HG03439 (cell line): Measurements from ENCODE around the gene LMX1A.
A peak's percentile ranks its signal among the peaks of the same experiment; 100 is the strongest.

Experiments
- ATAC-seq: cut with Tn5 transposase; IDR thresholded peaks from one replicate; pipeline ENCODE4 v1.9.1; 2021; ENCODE audit warnings: mild to moderate bottlenecking, moderate library complexity; ENCODE audit not compliant: unreplicated experiment

Gene LMX1A

DNA sequence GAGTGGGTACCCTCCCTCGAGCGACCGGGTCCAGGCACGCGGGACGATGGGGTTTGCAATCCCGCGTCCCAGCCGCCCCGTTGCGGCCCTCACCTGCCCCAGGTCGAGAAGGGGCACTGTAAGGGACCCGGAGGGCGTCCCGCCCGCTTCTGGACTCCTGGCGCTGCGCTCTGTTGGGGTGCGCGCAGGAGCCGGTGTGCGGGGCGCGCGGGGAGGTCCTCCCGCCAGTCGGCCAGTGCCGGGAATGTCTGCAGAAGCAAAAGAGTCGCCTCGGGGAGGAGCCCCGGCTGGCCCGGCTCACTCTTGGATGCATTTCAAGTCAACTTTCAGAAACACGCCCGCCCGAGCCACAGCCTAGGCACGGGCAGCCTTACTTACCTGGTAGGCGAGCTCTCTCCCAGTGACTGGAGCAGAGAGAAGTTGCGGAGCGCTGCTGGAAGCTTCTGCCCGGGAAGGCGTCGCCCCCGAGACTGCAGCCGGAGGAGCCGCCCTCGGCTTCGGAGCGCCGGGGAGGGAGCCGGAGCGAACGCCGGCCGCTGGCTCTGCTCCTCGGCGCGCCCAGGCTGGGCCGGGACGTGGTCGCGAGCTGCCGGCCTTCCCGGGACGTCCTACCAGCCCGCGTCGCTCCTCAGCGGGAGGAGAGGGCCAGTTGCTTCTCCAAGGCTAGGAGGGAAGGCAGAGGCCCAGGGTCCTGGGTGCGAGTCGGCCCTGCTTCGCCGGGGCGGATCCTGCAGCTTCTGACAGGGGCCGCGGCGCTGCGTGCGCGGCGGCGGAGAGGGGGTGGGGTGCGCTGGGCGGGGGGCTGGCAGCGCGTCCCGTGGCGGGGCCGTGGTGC, at the start of gene LMX1A:
TSS of gene LMX1A (minus strand) at position 739 of the 835 bp plus-strand sequence. CDS start 1,156 bp downstream, outside the sequence.
- ATAC-seq = no peak

DNA sequence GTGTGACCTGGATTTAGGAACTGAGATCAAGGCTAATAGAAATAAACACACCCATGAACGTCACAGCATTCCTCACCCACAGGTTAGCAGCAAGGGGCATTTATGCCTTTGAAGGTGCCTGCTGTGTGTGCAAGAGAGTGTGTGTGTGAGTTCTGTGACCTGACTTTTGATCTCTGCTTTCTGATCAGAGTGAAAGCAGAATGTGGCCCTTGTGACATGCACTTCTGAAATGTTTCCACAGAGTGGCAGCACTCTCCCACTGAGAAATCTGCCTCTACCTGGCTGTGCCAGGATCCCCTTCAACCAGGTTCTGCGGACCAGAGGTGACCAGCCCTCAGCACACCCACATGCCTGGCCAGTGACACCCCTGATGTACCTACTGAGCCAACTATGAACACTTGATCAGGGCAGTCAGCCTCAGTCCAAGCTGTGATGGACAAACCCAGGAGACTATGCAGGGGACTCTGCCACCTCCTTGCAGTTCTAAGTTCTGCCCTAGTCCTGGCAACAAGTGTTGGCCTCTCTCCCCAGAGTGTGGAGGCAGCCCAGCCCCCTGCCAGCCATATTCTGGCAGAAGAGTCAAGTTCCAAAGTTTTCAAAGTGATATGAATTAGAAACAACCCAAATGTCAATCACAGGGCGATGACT, 47.4 kb upstream of the LMX1A start:
- ATAC-seq = peak; percentile 50

DNA sequence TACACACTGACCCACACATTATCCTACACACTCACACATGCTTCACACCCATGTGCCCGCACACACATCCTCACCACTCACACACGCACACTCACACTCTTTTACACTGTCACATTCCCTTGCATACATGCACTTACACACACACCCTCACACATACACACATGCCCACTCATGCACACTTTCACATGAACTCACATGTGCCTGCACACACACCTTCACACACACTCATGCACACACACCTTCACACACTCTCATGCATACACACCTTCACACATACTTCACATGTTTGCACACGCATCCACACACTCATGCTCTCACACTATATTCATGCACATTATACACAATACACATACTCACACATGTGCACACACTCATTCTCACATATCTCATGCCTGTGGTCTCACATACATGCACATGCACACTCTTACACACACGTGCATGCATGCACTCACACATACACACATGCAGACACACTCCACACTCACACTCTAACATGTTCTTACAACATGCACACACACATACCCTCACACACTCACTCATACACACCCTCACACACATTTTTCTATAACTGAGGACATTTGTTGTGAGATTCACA, 46.1 kb upstream of the LMX1A start:
- no peak for ATAC-seq

DNA sequence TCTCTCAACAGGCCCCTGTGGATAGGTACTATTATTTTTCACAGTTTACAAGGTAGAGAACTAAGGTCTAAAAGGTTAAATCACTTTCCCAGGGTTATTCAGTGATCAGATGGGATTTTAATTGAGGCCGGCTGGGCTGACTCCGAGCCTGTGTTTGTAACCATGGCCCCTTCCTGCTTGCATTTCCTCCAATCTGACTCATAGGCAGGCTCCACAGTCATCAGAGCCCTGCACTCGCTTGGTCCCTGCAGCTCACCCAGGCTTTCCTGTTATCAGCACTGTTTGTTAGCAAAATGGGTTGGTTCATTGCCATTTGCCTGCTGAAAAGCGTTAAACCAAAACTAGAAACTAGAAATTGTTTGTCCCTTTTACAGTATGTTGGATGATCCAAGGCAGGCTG, 41.4 kb upstream of the LMX1A start:
- no peak for ATAC-seq

DNA sequence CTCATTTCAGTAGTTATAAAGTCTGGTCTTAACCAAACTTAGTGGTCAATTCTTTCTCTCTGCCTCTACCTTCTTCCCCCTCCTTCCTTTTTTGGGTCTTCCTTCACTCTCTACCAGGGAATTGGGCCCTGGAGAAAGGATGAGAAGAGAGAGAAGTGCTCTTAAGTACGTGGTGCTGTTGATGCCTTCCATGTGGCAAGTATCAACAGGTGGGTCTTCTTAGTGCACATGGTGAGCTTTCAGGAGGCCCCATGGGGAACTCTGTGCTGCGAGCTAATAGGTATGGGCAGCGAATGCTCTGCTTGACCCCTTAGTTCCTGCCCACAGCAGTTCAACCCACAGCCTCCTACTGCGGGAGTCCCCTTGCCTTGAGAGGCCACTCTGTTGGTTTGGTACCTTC, 39.4 kb upstream of the LMX1A start:
- no peak for ATAC-seq

DNA sequence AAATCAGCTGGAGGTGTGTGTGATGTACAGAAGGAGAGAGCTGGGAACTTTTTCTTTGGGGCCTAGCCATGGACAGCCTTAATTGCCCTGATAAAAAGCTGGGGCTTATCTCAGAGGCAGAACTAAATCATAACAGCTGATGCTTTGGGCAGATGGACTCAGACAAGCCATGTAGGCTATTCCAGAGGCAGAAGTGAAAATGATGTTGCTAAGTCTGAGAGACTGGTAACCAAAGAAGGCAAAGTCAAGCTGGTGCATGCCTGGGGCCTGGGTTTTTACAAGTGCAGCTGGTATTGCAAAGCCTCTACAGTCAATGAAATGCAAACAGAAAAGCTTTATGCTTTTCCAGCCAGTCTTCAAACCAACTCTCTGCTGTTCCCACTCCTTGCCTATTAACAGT, 39.0 kb upstream of the LMX1A start:
- no peak for ATAC-seq

DNA sequence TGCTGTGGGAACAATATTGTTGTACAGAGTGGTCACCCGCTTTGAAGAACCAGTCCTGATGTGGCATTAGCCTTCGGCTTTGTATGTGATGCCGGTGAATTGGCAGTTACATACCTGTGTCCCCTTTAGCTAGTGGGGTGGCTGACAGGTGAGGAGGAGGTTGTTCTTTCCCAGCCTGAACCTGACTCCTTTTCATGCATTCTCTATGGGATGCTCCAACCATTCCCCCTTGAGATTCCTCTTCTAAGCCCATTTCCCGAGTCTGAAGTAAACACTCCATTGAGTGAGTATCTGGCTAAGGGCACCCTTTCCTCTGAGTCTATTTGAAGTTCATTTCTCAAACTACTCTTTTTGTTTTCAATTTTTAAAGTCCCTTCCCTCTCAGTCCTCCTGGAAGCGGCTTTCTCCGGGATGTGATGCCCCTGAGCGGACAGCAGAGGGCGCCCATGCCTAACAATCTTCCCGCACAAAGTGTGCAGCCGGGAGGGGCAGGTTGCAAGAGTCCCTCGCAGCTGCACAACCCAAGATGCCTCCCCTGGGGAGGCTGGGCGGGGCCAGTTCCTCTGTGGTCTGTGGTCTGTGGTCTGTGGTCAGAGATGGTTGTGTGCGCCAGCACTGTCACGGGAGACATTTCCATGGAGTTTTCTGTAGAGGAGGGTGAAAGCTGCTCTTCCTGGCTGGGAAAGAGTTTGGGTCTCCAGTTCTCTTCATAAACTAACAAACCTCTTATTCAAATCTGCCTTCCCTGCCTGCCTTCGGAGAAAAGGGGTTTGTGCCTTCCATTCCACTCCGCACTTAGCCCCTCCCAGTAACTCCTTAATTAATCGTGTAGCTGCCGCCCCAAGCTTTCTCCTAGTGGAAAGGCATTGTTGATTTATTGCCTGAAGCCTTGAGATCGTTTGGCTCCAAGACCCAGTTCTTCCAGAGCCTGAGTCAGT, 36.4 kb upstream of the LMX1A start:
- peak; percentile 96 for ATAC-seq

DNA sequence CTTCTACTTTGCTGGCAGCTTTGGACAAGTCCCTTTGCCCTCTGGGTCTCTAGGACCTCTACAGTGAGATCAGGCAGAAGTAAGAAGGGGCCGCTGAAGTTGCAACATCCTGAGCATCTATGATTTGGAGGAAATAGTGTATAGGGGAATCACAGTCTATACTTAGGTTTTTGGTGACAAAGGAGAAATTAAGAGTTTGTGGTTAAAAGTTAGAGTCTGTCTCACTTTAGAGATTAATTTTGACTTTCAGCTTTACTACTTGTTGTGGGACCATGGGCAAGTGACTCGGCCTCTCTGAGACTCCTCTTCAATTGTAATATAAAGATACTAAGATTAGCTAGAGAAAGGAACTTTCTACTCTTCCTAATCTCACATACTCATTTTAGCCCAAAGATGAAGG, 33.1 kb upstream of the LMX1A start:
- no peak for ATAC-seq

DNA sequence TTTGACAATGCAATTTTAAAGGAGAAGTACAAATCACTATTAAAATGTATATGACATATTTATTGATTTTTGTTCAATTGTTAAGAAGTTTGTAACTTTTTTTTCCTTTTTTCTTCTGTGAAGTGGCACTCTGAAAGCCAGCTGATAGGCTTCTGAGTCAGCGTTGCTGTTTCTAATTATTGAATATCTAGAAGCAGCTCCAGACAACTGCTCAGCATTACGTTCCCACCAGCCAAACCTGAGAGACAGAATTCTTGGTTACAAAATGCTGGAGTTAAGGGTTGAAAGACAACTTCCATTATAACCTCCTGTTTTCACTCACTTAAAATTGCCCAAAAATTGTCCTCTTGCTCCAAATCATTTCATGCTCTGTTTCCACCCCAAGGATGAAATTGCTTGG, 31.4 kb upstream of the LMX1A start:
- ATAC-seq = no peak

DNA sequence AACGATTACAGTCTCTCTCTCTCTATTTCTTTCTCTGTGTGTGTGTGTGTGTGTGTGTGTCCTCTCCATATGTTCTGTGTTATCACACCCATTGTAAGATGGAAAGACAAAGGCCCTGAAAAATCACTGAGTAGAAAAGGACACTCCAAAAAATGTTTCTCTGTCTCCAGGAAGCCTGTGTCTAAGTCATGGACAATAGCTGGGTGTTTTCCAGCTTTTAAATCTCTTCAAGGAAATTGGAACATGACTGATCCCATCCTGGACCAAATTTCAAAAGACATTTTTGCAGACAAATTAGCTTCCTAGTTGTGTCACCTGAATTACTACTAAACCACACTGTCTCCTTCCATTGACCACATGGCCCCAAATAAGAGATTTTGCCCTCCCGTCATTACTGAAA, 31.0 kb upstream of the LMX1A start:
- ATAC-seq = no peak

DNA sequence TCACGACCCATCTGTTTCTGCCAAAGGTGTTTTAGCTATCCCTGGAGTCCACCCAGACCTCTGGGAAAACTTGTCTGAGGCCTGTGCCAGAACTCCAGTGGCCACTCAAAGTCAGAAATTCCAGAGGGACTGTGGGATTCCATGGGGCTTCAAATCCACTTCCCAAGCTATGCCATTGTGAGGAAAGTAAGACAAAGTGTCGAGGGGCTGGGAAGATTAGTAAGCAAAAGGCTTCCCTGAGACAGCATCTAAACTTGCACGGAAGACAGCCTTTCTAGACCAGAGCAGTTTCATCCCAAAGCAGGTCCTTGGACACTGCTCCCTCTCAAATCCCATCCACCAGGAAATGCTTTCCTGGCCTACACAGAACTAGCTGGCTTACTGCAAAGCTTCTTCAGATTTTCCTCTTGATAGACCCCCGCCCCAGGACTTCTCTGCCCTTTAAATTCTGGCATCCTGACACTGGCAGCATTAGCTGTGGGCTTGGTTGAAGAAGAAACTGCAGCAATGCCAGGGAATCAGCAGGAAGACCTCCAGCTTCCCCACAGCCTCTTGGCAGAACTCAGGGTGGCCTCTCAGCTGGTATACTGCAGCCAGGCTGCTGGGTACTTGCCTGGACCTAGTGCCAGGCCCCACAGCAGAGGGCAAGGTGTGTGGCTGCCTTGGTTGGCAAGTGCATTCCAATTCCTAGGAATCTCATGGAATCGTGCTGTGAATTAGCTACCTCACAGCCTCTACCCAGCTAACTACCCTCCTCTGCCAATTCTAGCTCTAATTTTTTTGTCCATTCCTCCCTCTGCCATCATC, 27.3 kb upstream of the LMX1A start:
- no peak for ATAC-seq

DNA sequence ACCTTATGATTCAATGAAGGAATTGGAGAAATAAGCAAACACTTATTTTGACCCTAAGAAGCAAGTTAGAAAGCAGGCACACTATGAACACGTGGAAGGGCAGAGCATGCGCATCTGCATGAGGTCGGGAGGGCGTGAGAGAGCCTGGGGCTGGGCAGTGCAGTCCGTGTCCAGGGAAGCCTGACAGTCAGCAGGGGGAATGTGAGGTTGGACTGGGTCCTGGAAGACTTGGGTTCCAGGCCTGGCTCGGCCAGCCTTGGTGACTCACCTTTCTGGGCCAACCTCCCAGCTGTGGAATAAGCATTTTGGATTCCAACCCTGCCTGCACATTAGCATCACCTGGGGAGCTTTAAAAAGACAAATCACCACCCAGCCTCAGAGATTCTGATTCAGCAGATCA, 26.6 kb upstream of the LMX1A start:
- no peak for ATAC-seq

DNA sequence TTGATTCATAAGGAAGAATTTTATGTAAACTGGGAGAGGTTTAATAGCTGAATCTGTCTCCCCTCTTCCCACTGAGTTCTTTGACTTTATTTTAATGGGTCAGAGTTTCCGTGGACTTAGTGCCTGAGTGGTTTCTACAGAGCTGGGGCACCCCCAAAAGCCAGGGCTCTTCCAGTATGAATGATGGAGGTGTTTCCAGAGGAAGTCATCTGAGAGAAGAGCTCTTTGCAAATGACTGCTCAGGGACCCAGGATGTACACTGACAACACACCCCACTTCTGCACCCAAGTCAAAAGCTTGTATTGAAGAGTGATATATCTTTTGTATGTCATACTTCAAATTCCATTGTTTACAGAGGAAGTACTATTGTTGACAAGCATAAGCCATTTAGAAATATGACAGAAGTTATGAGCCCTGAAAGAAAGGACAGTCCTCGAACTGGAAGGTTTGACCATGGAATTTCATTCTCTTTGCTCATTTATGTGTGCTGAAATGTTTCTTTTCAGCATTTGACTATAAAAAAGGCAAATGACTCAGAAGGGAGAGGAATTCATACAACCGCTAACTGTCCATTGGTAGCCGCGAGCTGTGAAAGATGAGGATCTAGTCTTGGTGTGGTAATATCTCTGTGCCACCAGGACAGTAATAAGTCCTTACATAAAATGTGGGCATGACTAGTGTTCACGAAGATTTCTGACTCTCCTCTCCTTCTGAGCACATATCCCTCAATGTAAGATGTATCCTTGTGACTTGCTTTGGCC, 25.4 kb upstream of the LMX1A start:
- no peak for ATAC-seq

DNA sequence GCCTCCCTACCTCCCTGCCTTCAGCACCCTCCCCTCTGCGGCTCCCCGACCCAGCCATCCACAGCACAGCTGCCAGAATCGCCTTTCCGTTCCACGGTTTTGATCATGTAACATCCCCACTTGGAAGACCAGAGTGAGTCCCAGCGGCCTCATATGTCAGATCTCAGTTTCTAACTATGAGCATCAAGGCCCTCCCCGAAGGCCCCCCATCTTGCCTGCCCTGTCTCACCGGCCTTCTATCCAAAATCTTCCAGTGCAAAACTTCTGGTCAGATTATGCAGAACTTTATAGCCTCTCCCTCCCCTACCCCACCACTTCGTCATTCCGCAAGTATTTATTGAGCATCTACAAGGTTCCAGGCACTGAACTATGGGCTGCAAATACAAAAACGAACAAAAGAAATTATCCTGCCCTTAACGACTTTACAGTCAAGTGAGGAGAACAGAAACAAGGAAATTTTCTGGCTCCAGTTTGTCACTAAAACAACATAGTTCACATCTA, 20.3 kb upstream of the LMX1A start:
- no peak for ATAC-seq

DNA sequence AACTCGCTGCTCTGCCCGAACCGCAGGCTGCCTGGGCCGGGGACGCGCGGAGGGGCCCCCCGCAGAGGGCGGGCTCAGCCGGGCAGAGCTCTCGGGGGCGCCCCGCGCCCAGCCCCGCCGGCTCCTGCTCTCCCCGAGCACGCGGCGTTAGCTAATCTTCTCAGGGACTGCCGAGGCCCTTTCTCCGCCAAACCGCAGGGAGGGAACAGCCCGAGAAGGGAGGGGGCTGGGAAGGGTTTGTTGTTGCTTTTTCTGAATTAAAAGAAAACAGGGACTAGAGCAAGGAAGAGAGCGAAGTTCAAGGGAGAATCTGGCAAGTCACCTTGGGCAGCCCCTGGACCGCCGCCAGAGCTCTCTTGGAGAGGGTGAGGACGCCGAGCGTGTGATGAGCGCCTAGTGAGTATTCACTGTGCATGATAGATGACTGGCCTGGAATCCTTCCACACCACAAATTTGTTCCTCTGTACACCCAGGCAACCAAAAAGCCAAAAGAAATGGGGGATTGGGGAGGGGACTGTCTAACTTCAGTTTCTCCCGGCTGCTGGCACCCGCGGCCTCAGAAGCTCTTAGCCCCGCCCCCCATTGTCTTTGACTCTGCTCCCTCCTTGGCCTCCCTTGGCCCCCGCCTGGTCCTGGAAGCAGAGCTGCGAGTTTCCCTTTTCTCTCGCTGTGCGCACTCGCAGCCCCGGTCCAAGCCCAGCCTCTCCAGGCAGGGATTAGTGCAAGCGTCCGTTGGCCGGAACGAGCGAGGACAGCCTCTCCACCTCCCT, 19.7 kb upstream of the LMX1A start:
- no peak for ATAC-seq

DNA sequence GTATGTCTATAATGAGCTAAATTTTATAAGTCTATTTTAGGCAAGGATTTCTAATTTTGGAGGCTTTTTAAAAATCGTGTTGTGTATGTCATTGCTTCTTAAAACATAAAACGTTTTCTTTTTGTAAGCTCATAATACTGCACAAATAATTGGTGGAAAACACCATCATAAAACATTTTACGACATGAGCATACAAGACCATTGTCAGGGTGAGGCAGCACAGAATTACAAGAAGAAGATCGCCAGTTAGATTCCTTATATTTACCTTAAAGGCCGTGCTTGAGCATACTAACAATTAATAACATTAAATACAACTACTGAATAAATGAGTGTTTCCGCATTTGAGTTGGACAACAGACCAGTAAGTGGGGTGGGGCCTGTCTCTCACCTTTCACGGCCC, 19.1 kb upstream of the LMX1A start:
- ATAC-seq = no peak

DNA sequence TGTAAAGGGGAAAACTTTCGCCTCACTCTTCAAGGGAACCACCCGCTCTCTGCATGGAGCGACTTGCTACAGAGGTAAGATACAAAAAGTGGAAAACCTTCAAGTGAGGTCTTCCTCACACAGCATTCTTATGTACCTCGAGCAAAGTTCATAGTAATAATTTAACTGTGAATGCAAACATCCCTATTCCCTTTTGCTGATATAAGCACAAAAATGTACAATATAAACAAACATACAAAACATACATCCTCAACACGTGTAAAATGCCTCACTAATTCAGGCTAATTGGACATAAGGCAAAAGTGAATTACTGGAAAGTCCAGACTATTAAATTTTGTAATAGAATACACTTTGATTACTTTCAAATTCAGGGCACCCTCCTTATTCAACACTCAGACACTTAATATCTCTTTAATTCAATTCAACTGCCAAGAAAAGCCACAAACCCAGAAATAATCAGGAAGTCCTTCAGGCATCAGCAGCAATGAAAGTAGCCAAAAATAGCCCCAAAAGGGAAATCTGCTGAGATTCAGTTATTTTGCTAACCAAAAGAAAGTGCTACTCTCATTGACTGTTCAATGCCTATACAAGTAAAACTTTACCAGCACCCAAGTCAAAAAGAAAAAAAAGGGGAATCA, 15.2 kb upstream of the LMX1A start:
- ATAC-seq = no peak

DNA sequence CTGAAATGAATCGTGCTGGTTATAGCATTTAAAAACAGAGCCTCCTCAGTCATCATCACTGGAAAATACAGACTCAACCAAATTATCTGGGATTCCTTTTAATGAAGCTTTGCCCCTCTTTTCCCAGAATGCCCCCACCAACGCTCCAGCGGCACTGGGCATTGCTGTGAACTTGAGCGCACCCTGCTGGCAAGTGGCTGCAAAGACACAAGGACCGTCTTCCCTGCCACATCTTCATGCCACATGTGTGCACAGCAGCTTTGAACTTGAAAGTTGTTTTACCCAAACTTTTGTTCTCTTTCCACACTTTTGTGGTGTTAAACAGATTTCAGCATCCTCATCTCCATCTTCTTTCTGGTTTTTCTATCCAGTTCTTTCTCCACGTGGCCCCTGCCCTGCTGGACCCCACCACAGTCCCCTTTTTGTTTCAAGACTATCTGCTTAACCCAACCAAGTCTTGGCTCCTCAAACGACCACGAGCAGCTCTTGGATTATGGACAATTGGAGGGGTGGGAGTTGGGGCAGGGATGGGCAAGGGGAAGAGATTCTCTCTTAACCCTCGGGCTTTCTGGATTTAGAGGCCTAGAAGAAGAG, 12.8 kb upstream of the LMX1A start:
- no peak for ATAC-seq
